IMR-90 (cell line): Measurements from ENCODE around the gene METRNL. TPM values are rescaled to one million over a fixed set of nuclear protein-coding genes. Genes with fewer than 3 reads are reported as not detected.

Experiments used
- ATAC-seq: fragments of 200-7000 bp; cut with Tn5 transposase; 2 replicates; pipeline ENCODE4 v1.9.1; 2020; ENCODE audit warnings: low read depth, mild to moderate bottlenecking, moderate library complexity
- BruUV-seq: library from RNA; stranded (reverse); fragments of 400-500 nt; replicated peaks from 2 replicates; lab custom pipeline; 2021; lab: Mats Ljungman, UMichigan
- CTCF ChIA-PET: fragments of 300-600 bp; formaldehyde crosslinking; extraction: SDS; loops from one replicate; lab custom pipeline; 2021; ENCODE audit warnings: antibody characterized with exemption; lab: Yijun Ruan, JAX
- POLR2A ChIA-PET: fragments of 300-600 bp; sonication (Branson Sonifier 250); formaldehyde crosslinking; loops from one replicate; lab custom pipeline; 2022; ENCODE audit warnings: antibody characterized with exemption; ENCODE audit not compliant: unreplicated experiment; lab: Charles Lee
- DNase-seq: peaks from one replicate; pipeline ENCODE4 v3.0.0; 2013
- H2AFZ ChIP-seq: replicated peaks from 2 replicates; pipeline ENCODE3; 2013; ENCODE audit warnings: low read length, mild to moderate bottlenecking; ENCODE audit not compliant: poor library complexity
- H2AK5ac ChIP-seq: 2 replicates; pipeline ENCODE4 v1.6.1; 2013; ENCODE audit warnings: low read depth, low read length, inconsistent platforms
- H2AK9ac ChIP-seq: replicated peaks from 2 replicates; pipeline ENCODE3; 2013; ENCODE audit warnings: mild to moderate bottlenecking, low read depth, low read length, moderate library complexity; ENCODE audit not compliant: poor library complexity
- H2BK120ac ChIP-seq: 2 replicates; pipeline ENCODE4 v1.6.1; 2013; ENCODE audit warnings: low read depth, low read length, inconsistent platforms
- H2BK15ac ChIP-seq: 3 replicates; pipeline ENCODE4 v1.6.1; 2013; ENCODE audit warnings: low read depth, low read length, inconsistent platforms
- H2BK20ac ChIP-seq: 2 replicates; pipeline ENCODE4 v1.6.1; 2013; ENCODE audit warnings: low read depth, mild to moderate bottlenecking, inconsistent platforms, low read length, moderate library complexity
- H2BK5ac ChIP-seq: 2 replicates; pipeline ENCODE4 v1.6.1; 2013; ENCODE audit warnings: mild to moderate bottlenecking, low read depth, low read length, inconsistent platforms; ENCODE audit not compliant: poor library complexity, severe bottlenecking
- H3K14ac ChIP-seq: replicated peaks from 2 replicates; pipeline ENCODE4 v1.6.1; 2013; ENCODE audit warnings: low read depth, low read length, inconsistent platforms
- H3K18ac ChIP-seq: 2 replicates; pipeline ENCODE4 v1.6.1; 2013; ENCODE audit warnings: low read depth, low read length, control low read depth
- H3K23ac ChIP-seq: 2 replicates; pipeline ENCODE4 v1.6.1; 2013; ENCODE audit warnings: low read depth, low read length, inconsistent platforms
- H3K27ac ChIP-seq: 2 replicates; pipeline ENCODE4 v1.5.1; 2013; ENCODE audit warnings: mild to moderate bottlenecking, control low read depth, low read length; ENCODE audit not compliant: insufficient read depth
- H3K27me3 ChIP-seq: 2 replicates; pipeline ENCODE4 v1.6.1; 2013; ENCODE audit warnings: low read length; ENCODE audit not compliant: control insufficient read depth, insufficient read depth
- H3K36me3 ChIP-seq: 2 replicates; pipeline ENCODE4 v1.6.1; 2013; ENCODE audit warnings: low read length, mixed read lengths; ENCODE audit not compliant: control insufficient read depth, insufficient read depth
- H3K4ac ChIP-seq: 2 replicates; pipeline ENCODE4 v1.6.1; 2013; ENCODE audit warnings: low read depth, low read length, inconsistent platforms
- H3K4me1 ChIP-seq: 2 replicates; pipeline ENCODE4 v1.6.1; 2013; ENCODE audit warnings: low read length, mixed read lengths; ENCODE audit not compliant: control insufficient read depth, insufficient read depth
- H3K4me2 ChIP-seq: 2 replicates; pipeline ENCODE4 v1.6.1; 2013; ENCODE audit warnings: low read depth, mild to moderate bottlenecking, control low read depth, low read length, moderate library complexity
- H3K4me3 ChIP-seq: 2 replicates; pipeline ENCODE4 v1.5.1; 2013; ENCODE audit warnings: low read depth, mild to moderate bottlenecking, control low read depth, low read length, moderate library complexity; ENCODE audit not compliant: insufficient read depth
- H3K56ac ChIP-seq: 2 replicates; pipeline ENCODE4 v1.6.1; 2013; ENCODE audit warnings: low read length, inconsistent platforms; ENCODE audit not compliant: insufficient read depth; ENCODE audit errors: extremely low read depth
- H3K79me1 ChIP-seq, 2 experiments: 2 replicates each; pipeline ENCODE4 v1.6.1; 2013; ENCODE audit warnings: low read length in 2 of 2, inconsistent platforms in 1 of 2, low read depth in 1 of 2
- H3K9ac ChIP-seq: 2 replicates; pipeline ENCODE4 v1.6.1; 2013; ENCODE audit warnings: low read depth, low read length, control low read depth
- H3K9me1 ChIP-seq: 2 replicates; pipeline ENCODE4 v1.6.1; 2013; ENCODE audit warnings: low read length, inconsistent platforms; ENCODE audit not compliant: insufficient read depth
- H3K9me3 ChIP-seq: 2 replicates; pipeline ENCODE4 v1.6.1; 2013; ENCODE audit warnings: low read length; ENCODE audit not compliant: control insufficient read depth, insufficient read depth
- H4K20me1 ChIP-seq: 2 replicates; pipeline ENCODE4 v1.6.1; 2013; ENCODE audit warnings: low read length, inconsistent platforms; ENCODE audit not compliant: insufficient read depth
- H4K5ac ChIP-seq: 2 replicates; pipeline ENCODE4 v1.6.1; 2013; ENCODE audit warnings: mild to moderate bottlenecking, low read depth, low read length, control low read depth
- H4K8ac ChIP-seq, 2 experiments: 2 replicates each; pipeline ENCODE4 v1.6.1; 2013; ENCODE audit warnings: low read depth in 2 of 2, low read length in 2 of 2, control low read depth in 1 of 2, inconsistent platforms in 1 of 2
- H4K91ac ChIP-seq: 2 replicates; pipeline ENCODE4 v1.6.1; 2013; ENCODE audit warnings: low read depth, low read length, inconsistent platforms; ENCODE audit not compliant: insufficient read depth
- BHLHE40 ChIP-seq: fragments of 150-350 bp; IDR thresholded peaks from 2 replicates; pipeline ENCODE4 v1.6.1; 2016; ENCODE audit warnings: mild to moderate bottlenecking, low read depth, low read length
- CEBPB ChIP-seq: IDR thresholded peaks from 2 replicates; pipeline ENCODE4 v1.6.1; 2012; ENCODE audit warnings: low read depth, low read length, improper control_type of control experiment
- CHD1 ChIP-seq: IDR thresholded peaks from 2 replicates; pipeline ENCODE4 v1.6.1; 2012; ENCODE audit warnings: low read depth, low read length, improper control_type of control experiment
- FOS ChIP-seq: fragments of 150-350 bp; IDR thresholded peaks from 2 replicates; pipeline ENCODE4 v1.6.1; 2016; ENCODE audit warnings: low read depth, low read length
- MAFK ChIP-seq: IDR thresholded peaks from 2 replicates; pipeline ENCODE4 v1.6.1; 2012; ENCODE audit warnings: low read depth, low read length, improper control_type of control experiment
- MAZ ChIP-seq: IDR thresholded peaks from 2 replicates; pipeline ENCODE4 v1.6.1; 2012; ENCODE audit warnings: low read depth, mild to moderate bottlenecking, low read length, improper control_type of control experiment, moderate library complexity, borderline replicate concordance
- MXI1 ChIP-seq: IDR thresholded peaks from 2 replicates; pipeline ENCODE4 v1.6.1; 2012; ENCODE audit warnings: low read depth, mild to moderate bottlenecking, low read length, moderate library complexity, borderline replicate concordance
- NFE2L2 ChIP-seq: fragments of 150-350 bp; IDR thresholded peaks from 2 replicates; pipeline ENCODE4 v1.6.1; 2016; ENCODE audit warnings: low read depth, mild to moderate bottlenecking, low read length
- POLR2A ChIP-seq: IDR thresholded peaks from 2 replicates; pipeline ENCODE4 v1.6.1; 2012; ENCODE audit warnings: mild to moderate bottlenecking, low read depth, low read length
- RAD21 ChIP-seq: IDR thresholded peaks from 2 replicates; pipeline ENCODE4 v1.6.1; 2012; ENCODE audit warnings: low read length, improper control_type of control experiment
- RCOR1 ChIP-seq: IDR thresholded peaks from 2 replicates; pipeline ENCODE4 v1.6.1; 2012; ENCODE audit warnings: mild to moderate bottlenecking, low read length, improper control_type of control experiment; ENCODE audit not compliant: insufficient replicate concordance
- RFX5 ChIP-seq: IDR thresholded peaks from 2 replicates; pipeline ENCODE4 v1.8.0; 2012; ENCODE audit warnings: low read depth, mild to moderate bottlenecking, low read length, moderate library complexity
- SMC3 ChIP-seq: fragments of 150-350 bp; IDR thresholded peaks from 2 replicates; pipeline ENCODE4 v1.6.1; 2016; ENCODE audit warnings: low read depth, mild to moderate bottlenecking, antibody characterized with exemption, low read length, moderate library complexity
- WGBS, 2 experiments: methylation state at CpG; one replicate each; pipeline versions ENCODE4 v1.1.5 to v1.1.7; 2013; ENCODE audit warnings: missing lambda C conversion rate in 2 of 2; ENCODE audit not compliant: insufficient read length in 1 of 2; ENCODE audit errors: extremely low coverage in 2 of 2; 5-methylcytosine and 5-hydroxymethylcytosine counted together
- dilution Hi-C: fragments of 300-500 bp; cut with HindIII; formaldehyde crosslinking; loops from one replicate; pipeline ENCODE4 v1.14.3; 2018; ENCODE audit warnings: low sequenced_read_pairs; ENCODE audit not compliant: unreplicated experiment
- in situ Hi-C: fragments of 300-500 bp; cut with MboI; formaldehyde crosslinking; loops from 3 replicates; pipeline ENCODE4 v1.14.3; 2019; ENCODE audit warnings: low sequenced_read_pairs, inconsistent platforms, mixed read lengths
- intact Hi-C: fragments of 100-400 bp; cut with micrococcal nuclease; formaldehyde crosslinking; loops from 2 replicates; pipeline ENCODE4 v1.10.0; 2022
- polyA plus RNA-seq, 3 experiments: library from polyadenylated mRNA; depleted of rRNA; stranded (reverse); fragments of >200 nt; gene quantifications; 2 replicates each; pipeline ENCODE4 v1.2.3, GENCODE V29; 2012; ENCODE audit warnings: low replicate concordance in 1 of 3
- total RNA-seq: library from RNA; depleted of rRNA; stranded (reverse); fragments of >200 nt; gene quantifications from 2 replicates; pipeline ENCODE4 v1.2.3, GENCODE V29; 2012
- TF ChIP-seq, protein P1 (sequence below): fragments of 150-350 bp; IDR thresholded peaks from 2 replicates; pipeline ENCODE4 v1.6.1; 2016; ENCODE audit warnings: low read depth, mild to moderate bottlenecking, low read length, moderate library complexity, borderline replicate concordance
- TF ChIP-seq, protein P2 (sequence below): fragments of 150-350 bp; IDR thresholded peaks from 2 replicates; pipeline ENCODE4 v1.6.1; 2017; ENCODE audit warnings: mild to moderate bottlenecking, antibody characterized with exemption, low read length, low read depth
- TF ChIP-seq, protein P3 (sequence below): conservative IDR thresholded peaks from 2 replicates; pipeline ENCODE4 v1.5.1; 2012; ENCODE audit warnings: mild to moderate bottlenecking, low read depth, low read length, improper control_type of control experiment

Gene METRNL
- total and polyA plus RNA-seq, 2 of the 4 experiments (the other 2 are of a cell fraction) = 17.9 to 48.2 TPM

DNA sequence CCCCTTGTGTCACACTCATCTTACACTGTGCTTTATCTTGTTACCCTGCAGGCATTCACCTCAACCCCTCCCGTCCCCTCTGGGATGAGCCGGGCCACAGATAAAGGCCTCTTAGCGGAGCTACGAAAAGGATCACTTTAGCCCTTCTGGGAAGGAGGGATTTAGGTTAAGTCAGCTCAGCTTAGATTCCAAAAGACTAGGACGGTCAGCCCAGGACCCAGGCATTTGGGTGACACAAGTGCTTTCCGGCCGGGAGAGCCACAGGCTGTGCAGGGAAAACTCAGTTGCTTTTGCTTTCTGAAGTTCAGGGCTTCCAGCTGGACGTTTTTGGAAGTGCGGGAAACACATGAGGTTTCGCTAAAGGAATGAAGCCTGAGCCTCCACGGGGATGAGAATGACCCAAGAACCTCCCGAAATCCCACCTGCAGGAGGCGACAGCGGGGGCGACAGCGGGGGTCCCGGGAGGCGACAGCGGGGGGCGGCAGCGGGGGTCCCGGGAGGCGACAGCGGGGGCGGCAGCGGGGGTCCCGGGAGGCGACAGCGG, 11.6 kb upstream of the METRNL start:
- no peak overlapping the region for H2BK120ac ChIP-seq
- H3K9me1 ChIP-seq = peaks cover 6% of the 10 kb centered on the region; the same call in 1 of the 2 replicates
- no peak overlapping the region for H3K4me3 ChIP-seq
- no peaks in the 10 kb centered on the region for H3K79me1 ChIP-seq
- no peaks in the 10 kb centered on the region for H4K20me1 ChIP-seq
- no peak overlapping the region for H3K4ac ChIP-seq
- DNase-seq = peak; percentile 16
- no peak overlapping the region for H3K14ac ChIP-seq
- WGBS, 2 experiments = 78% methylated on average over 20 of the region's 29 CpGs; no CpG with 5 or more reads in 1 of the 2 experiments
- H3K9ac ChIP-seq = no peak overlapping the region
- H2AK9ac ChIP-seq = no peak overlapping the region
- no peak overlapping the region for H3K23ac ChIP-seq
- ChIA-PET POLR2A (no interaction called here), CTCF (no interaction called here)
- no TSS peak for BruUV-seq
- no peaks in the 10 kb centered on the region for H3K9me3 ChIP-seq
- H4K91ac ChIP-seq = no peak overlapping the region
- no peak for ATAC-seq
- H2BK5ac ChIP-seq = no peak overlapping the region
- intact Hi-C loops = no loop called here
- no peak overlapping the region for H4K5ac ChIP-seq
- dilution Hi-C loops = no loop called here
- H4K8ac ChIP-seq = no peak overlapping the region
- no peak overlapping the region for H2BK15ac ChIP-seq
- TF ChIP-seq, protein P1, sequence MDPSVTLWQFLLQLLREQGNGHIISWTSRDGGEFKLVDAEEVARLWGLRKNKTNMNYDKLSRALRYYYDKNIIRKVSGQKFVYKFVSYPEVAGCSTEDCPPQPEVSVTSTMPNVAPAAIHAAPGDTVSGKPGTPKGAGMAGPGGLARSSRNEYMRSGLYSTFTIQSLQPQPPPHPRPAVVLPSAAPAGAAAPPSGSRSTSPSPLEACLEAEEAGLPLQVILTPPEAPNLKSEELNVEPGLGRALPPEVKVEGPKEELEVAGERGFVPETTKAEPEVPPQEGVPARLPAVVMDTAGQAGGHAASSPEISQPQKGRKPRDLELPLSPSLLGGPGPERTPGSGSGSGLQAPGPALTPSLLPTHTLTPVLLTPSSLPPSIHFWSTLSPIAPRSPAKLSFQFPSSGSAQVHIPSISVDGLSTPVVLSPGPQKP = no peak
- TF ChIP-seq FOS (no peak), BHLHE40 (no peak), POLR2A (no peak), MAFK (no peak), RFX5 (no peak), MAZ (no peak), NFE2L2 (no peak), SMC3 (0 out of 2 replicates have a peak, but pooled peaks have one; percentile 3), CEBPB (no peak), RCOR1 (no peak), RAD21 (no peak), MXI1 (no peak), CHD1 (no peak)
- TF ChIP-seq, protein P2, sequence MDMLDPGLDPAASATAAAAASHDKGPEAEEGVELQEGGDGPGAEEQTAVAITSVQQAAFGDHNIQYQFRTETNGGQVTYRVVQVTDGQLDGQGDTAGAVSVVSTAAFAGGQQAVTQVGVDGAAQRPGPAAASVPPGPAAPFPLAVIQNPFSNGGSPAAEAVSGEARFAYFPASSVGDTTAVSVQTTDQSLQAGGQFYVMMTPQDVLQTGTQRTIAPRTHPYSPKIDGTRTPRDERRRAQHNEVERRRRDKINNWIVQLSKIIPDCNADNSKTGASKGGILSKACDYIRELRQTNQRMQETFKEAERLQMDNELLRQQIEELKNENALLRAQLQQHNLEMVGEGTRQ = no peak
- TF ChIP-seq, protein P3, sequence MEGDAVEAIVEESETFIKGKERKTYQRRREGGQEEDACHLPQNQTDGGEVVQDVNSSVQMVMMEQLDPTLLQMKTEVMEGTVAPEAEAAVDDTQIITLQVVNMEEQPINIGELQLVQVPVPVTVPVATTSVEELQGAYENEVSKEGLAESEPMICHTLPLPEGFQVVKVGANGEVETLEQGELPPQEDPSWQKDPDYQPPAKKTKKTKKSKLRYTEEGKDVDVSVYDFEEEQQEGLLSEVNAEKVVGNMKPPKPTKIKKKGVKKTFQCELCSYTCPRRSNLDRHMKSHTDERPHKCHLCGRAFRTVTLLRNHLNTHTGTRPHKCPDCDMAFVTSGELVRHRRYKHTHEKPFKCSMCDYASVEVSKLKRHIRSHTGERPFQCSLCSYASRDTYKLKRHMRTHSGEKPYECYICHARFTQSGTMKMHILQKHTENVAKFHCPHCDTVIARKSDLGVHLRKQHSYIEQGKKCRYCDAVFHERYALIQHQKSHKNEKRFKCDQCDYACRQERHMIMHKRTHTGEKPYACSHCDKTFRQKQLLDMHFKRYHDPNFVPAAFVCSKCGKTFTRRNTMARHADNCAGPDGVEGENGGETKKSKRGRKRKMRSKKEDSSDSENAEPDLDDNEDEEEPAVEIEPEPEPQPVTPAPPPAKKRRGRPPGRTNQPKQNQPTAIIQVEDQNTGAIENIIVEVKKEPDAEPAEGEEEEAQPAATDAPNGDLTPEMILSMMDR = 0 out of 2 replicates have a peak, but pooled peaks have one; percentile 2
- H2AFZ ChIP-seq = no peak overlapping the region
- no peak overlapping the region for H3K56ac ChIP-seq
- H3K36me3 ChIP-seq = no peaks in the 10 kb centered on the region
- in situ Hi-C loops = no loop called here
- H3K4me1 ChIP-seq = no peaks in the 10 kb centered on the region
- H3K27me3 ChIP-seq = peaks cover 2% of the 10 kb centered on the region
- no peak overlapping the region for H2AK5ac ChIP-seq
- no peak overlapping the region for H2BK20ac ChIP-seq
- no peak overlapping the region for H3K27ac ChIP-seq
- no peak overlapping the region for H3K18ac ChIP-seq
- no peak overlapping the region for H3K4me2 ChIP-seq
